Transverse colon (tissue), 3 donors: Measurements from ENCODE around the gene NASP.

Experiments used
- POLR2A ChIP-seq: fragments of 450-650 bp; IDR thresholded peaks from one replicate; pipeline ENCODE4 v1.6.1; 2016; ENCODE audit warnings: antibody characterized with exemption, mild to moderate bottlenecking, moderate library complexity
- TF ChIP-seq, protein P1 (sequence below), 5 experiments: fragments of 200-600 bp in 3 of 5; fragments of 450-650 bp in 2 of 5; sonication (generic) in 3 of 5; IDR thresholded peaks; 1 replicate in 2 of 5; 2 replicates in 3 of 5; pipeline ENCODE4 v1.5.1; 2016 to 2017; ENCODE audit warnings: antibody characterized with exemption in 5 of 5, inconsistent platforms in 3 of 5, mild to moderate bottlenecking in 2 of 5, moderate library complexity in 1 of 5

DNA sequence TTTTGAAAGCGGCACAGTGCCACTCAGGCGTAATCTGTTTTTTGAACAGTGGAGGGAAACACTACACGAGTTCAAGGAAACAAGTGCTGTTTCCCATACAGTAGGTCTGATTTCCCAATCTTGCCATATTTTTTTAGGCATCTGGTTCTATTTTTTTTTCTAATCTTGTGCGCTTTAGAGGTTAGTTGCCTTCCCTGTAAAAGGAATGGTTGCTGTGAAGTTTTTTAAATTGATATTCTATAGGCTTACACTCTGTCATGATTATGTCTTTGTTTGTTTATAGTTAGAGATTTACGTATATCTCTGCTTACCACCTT is 1.2 kb downstream of the NASP start:
- TF ChIP-seq POLR2A = no peak
- TF ChIP-seq, protein P1, sequence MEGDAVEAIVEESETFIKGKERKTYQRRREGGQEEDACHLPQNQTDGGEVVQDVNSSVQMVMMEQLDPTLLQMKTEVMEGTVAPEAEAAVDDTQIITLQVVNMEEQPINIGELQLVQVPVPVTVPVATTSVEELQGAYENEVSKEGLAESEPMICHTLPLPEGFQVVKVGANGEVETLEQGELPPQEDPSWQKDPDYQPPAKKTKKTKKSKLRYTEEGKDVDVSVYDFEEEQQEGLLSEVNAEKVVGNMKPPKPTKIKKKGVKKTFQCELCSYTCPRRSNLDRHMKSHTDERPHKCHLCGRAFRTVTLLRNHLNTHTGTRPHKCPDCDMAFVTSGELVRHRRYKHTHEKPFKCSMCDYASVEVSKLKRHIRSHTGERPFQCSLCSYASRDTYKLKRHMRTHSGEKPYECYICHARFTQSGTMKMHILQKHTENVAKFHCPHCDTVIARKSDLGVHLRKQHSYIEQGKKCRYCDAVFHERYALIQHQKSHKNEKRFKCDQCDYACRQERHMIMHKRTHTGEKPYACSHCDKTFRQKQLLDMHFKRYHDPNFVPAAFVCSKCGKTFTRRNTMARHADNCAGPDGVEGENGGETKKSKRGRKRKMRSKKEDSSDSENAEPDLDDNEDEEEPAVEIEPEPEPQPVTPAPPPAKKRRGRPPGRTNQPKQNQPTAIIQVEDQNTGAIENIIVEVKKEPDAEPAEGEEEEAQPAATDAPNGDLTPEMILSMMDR (IDR thresholded peaks at IDR 0.05) = no peak
